AG09309 (cell line): ENCODE data around the gene TP53I3.

Source experiments
- DNase-seq: peaks from one replicate; pipeline ENCODE4 v3.0.0-alpha.2; 2010; ENCODE audit warnings: low read depth
- H3K4me3 ChIP-seq: 2 replicates; pipeline ENCODE4 v1.5.1; 2011; ENCODE audit warnings: mild to moderate bottlenecking, low read depth, low read length, moderate library complexity; ENCODE audit not compliant: control insufficient read depth
- CTCF ChIP-seq: IDR thresholded peaks from 2 replicates; pipeline ENCODE4 v1.5.1; 2011; ENCODE audit warnings: mild to moderate bottlenecking, low read depth, low read length, inconsistent platforms; ENCODE audit not compliant: insufficient read depth, control insufficient read depth; ENCODE audit errors: missing control alignments

The TP53I3 gene

GRCh38 chr2:24080701-24081100 lies 3.9 kb downstream of the TP53I3 start:
- DNase-seq, result no peak
- no peak overlapping the region for H3K4me3 ChIP-seq
- no peak for TF ChIP-seq CTCF

- TF ChIP-seq CTCF, result no peak
- DNase-seq, result no peak
- H3K4me3 ChIP-seq, result no peak overlapping the region
These were observed 6.8 kb downstream of the TP53I3 start for GRCh38 chr2:24077879-24078278.

- TF ChIP-seq CTCF, result no peak
- H3K4me3 ChIP-seq, result peak overlapping the region; percentile 65
- no peak for DNase-seq
These were observed 7.1 kb downstream of the TP53I3 start for GRCh38 chr2:24077535-24077877.

- no peak for DNase-seq
- TF ChIP-seq CTCF, result no peak
- peak overlapping the region; percentile 65 for H3K4me3 ChIP-seq
These were observed 7.6 kb downstream of the TP53I3 start for GRCh38 chr2:24076849-24077534.

- TF ChIP-seq CTCF, result peak; percentile 6
These were observed 8.5 kb downstream of the TP53I3 start, which contains the start of gene SF3B6 for GRCh38 chr2:24075915-24076848. Gene SF3B6, minus strand, starts transcription at chr2:24076326. Its CDS starts 97 bp downstream, at chr2:24076229.

GRCh38 chr2:24075259-24075658 lies 9.4 kb downstream of the TP53I3 start:
- no peak for TF ChIP-seq CTCF
- peak overlapping the region; percentile 65 for H3K4me3 ChIP-seq

More at GRCh38 chr2:24075915-24076848, 8.5 kb downstream of the TP53I3 start, which contains the start of gene SF3B6:
- DNase-seq, result peak; percentile 93
- peak within 1 kb of the TSS; percentile 65 for H3K4me3 ChIP-seq

More at GRCh38 chr2:24075259-24075658, 9.4 kb downstream of the TP53I3 start:
- DNase-seq, result no peak
